NT2/D1 (cell line): ENCODE measurements around the gene CCDC74A.
"Not testable (repeated sequence)": the region's sequence is repeated elsewhere in the genome, so short reads cannot be mapped to it uniquely, and the experiment has no call there.

ENCODE experiments used
- YY1 ChIP-seq: IDR thresholded peaks from 2 replicates; pipeline ENCODE4 v1.6.1; 2011; ENCODE audit not compliant: insufficient read length, insufficient read depth
- ZNF274 ChIP-seq: IDR thresholded peaks from 2 replicates; pipeline ENCODE4 v1.6.1; 2011; ENCODE audit warnings: mild to moderate bottlenecking, low read depth, low read length

GRCh38 chr2:131532723-131533608, 5.3 kb downstream of the CCDC74A start:
- TF ChIP-seq ZNF274, YY1: not testable (repeated sequence)
